Uterus (tissue), 2 donors: ENCODE results near the gene TEX261.

Experiments used
- POLR2A ChIP-seq, 2 donors: fragments of 450-650 bp; IDR thresholded peaks; one replicate each; pipeline ENCODE4 v1.6.1; 2016; ENCODE audit warnings: antibody characterized with exemption in 2 of 2, mild to moderate bottlenecking in 1 of 2, moderate library complexity in 1 of 2
- TF ChIP-seq, protein P1 (sequence below), 4 experiments: fragments of 200-600 bp in 2 of 4; fragments of 450-650 bp in 2 of 4; sonication (generic) in 2 of 4; IDR thresholded peaks; one replicate each; pipeline ENCODE4 v1.5.1; 2016 to 2019; ENCODE audit warnings: antibody characterized with exemption in 4 of 4, mild to moderate bottlenecking in 2 of 4, moderate library complexity in 1 of 4

DNA sequence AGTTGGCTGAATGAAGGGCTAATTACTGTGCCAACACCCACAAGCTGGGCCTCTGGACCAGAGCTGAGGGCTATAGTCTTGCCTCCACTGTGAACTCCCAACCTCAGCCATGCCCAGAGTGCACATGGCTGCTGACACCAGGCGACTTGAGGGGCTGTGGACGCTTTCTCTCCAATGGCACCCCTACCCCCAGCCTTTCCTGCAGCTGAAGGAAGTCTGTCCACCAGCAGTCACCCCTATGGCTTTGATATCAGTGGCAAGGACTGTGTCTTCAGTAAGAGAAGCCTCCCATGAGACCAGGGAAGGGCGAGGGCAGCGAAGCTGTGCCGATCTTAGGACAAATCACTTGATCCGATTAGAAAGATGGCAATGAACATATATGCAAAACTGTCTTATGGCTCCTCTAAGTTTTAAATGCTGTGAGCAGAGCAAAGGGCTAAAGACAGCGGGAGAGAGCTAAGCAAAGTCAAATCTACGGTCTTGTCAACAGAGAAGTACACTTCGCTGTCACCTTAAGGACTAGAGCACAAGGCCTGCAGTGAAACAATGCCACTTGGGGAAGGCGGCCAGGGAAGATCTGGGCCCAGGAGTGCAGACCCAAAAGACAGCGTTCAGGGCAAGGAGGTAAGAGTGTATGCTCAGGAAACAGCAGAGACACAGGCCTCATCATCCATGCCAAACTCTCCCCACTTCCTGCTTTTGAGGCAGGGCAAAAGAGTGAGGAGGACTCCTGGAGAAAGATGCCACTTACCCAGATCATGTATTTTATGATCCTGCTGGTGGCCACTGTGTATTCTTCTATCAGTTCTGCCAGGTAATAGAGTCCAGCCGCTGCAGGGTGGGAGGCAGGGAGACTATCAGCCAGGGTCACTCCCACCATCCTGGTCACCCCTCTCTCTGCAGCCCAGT lies 1.5 kb downstream of the TEX261 start:
- TF ChIP-seq, protein P1, sequence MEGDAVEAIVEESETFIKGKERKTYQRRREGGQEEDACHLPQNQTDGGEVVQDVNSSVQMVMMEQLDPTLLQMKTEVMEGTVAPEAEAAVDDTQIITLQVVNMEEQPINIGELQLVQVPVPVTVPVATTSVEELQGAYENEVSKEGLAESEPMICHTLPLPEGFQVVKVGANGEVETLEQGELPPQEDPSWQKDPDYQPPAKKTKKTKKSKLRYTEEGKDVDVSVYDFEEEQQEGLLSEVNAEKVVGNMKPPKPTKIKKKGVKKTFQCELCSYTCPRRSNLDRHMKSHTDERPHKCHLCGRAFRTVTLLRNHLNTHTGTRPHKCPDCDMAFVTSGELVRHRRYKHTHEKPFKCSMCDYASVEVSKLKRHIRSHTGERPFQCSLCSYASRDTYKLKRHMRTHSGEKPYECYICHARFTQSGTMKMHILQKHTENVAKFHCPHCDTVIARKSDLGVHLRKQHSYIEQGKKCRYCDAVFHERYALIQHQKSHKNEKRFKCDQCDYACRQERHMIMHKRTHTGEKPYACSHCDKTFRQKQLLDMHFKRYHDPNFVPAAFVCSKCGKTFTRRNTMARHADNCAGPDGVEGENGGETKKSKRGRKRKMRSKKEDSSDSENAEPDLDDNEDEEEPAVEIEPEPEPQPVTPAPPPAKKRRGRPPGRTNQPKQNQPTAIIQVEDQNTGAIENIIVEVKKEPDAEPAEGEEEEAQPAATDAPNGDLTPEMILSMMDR (IDR thresholded peaks at IDR 0.05) = no peak
- no peak for TF ChIP-seq POLR2A (IDR thresholded peaks at IDR 0.05)
